Activated naive CD4-positive, alpha-beta T cell treated with anti-CD3 and anti-CD28 coated beads, Interleukin-2, amount 50 U/mL, for 24 hours (primary cell): ENCODE results near the gene MYRFL.
"Not testable (repeated sequence)": the region's sequence is repeated elsewhere in the genome, so short reads cannot be mapped to it uniquely, and the experiment has no call there.

ENCODE experiments used
- H3K27ac Mint-ChIP-seq: one replicate; pipeline ENCODE4 v1.8.0; 2021; ENCODE audit warnings: mild to moderate bottlenecking, mixed read lengths
- H3K27me3 Mint-ChIP-seq: one replicate; pipeline ENCODE4 v1.8.0; 2021; ENCODE audit warnings: mixed read lengths
- H3K36me3 Mint-ChIP-seq: one replicate; pipeline ENCODE4 v1.8.0; 2021; ENCODE audit warnings: mixed read lengths
- H3K4me1 Mint-ChIP-seq: one replicate; pipeline ENCODE4 v1.8.0; 2021; ENCODE audit warnings: mixed read lengths
- H3K4me3 Mint-ChIP-seq: one replicate; pipeline ENCODE4 v1.8.0; 2021; ENCODE audit warnings: mild to moderate bottlenecking, mixed read lengths
- H3K9me3 Mint-ChIP-seq: one replicate; pipeline ENCODE4 v1.8.0; 2021; ENCODE audit warnings: mixed read lengths

MYRFL gene

GRCh38 chr12:69824966-69825560, at the start of gene MYRFL:
MYRFL (plus strand) TSS chr12:69825227; CDS start chr12:69825518, 291 bp downstream.
- Mint-ChIP-seq H3K4me3 (no peak within 1 kb of the TSS), H3K9me3 (no peaks in the 10 kb centered on the region), H3K4me1 (no peaks in the 10 kb centered on the region), H3K36me3 (no peaks in the 10 kb centered on the region), H3K27me3 (peaks cover 7% of the 10 kb centered on the region), H3K27ac (no peak within 1 kb of the TSS)

GRCh38 chr12:69779928-69780327, 45.1 kb upstream of the MYRFL start:
- Mint-ChIP-seq H3K4me3 (no peak overlapping the region), H3K27me3 (no peaks in the 10 kb centered on the region), H3K9me3 (peaks cover 21% of the 10 kb centered on the region), H3K36me3 (peaks cover 36% of the 10 kb centered on the region), H3K27ac (no peak overlapping the region), H3K4me1 (peaks cover 13% of the 10 kb centered on the region)

- no peak overlapping the region for H3K4me3 Mint-ChIP-seq
- H3K9me3 Mint-ChIP-seq = peaks cover 21% of the 10 kb centered on the region
- H3K27ac Mint-ChIP-seq = no peak overlapping the region
- H3K36me3 Mint-ChIP-seq = peaks cover 58% of the 10 kb centered on the region
- H3K4me1 Mint-ChIP-seq = peaks cover 13% of the 10 kb centered on the region
- no peaks in the 10 kb centered on the region for H3K27me3 Mint-ChIP-seq
These were observed 41.7 kb upstream of the MYRFL start for GRCh38 chr12:69783365-69783764.

- H3K9me3 Mint-ChIP-seq = peaks cover 29% of the 10 kb centered on the region
- peaks cover 71% of the 10 kb centered on the region for H3K36me3 Mint-ChIP-seq
- H3K27me3 Mint-ChIP-seq = no peaks in the 10 kb centered on the region
- no peak overlapping the region for H3K4me3 Mint-ChIP-seq
- no peaks in the 10 kb centered on the region for H3K4me1 Mint-ChIP-seq
- no peak overlapping the region for H3K27ac Mint-ChIP-seq
These were observed 35.7 kb upstream of the MYRFL start for GRCh38 chr12:69789351-69789750.

- Mint-ChIP-seq H3K27me3 (no peaks in the 10 kb centered on the region), H3K36me3 (peaks cover 72% of the 10 kb centered on the region), H3K9me3 (peaks cover 29% of the 10 kb centered on the region), H3K4me1 (no peaks in the 10 kb centered on the region), H3K27ac (no peak overlapping the region), H3K4me3 (no peak overlapping the region)
These were observed 32.5 kb upstream of the MYRFL start for GRCh38 chr12:69792533-69792932.

GRCh38 chr12:69807101-69807897, 17.7 kb upstream of the MYRFL start:
- peaks cover 11% of the 10 kb centered on the region for H3K9me3 Mint-ChIP-seq
- H3K4me1 Mint-ChIP-seq, H3K27ac Mint-ChIP-seq, H3K4me3 Mint-ChIP-seq, H3K27me3 Mint-ChIP-seq: not testable (repeated sequence)
- peaks cover 47% of the 10 kb centered on the region for H3K36me3 Mint-ChIP-seq

- H3K4me3 Mint-ChIP-seq = no peak overlapping the region
- H3K9me3 Mint-ChIP-seq = peaks cover 8% of the 10 kb centered on the region
- no peak overlapping the region for H3K27ac Mint-ChIP-seq
- H3K4me1 Mint-ChIP-seq = no peaks in the 10 kb centered on the region
- H3K27me3 Mint-ChIP-seq = no peaks in the 10 kb centered on the region
- H3K36me3 Mint-ChIP-seq = peaks cover 44% of the 10 kb centered on the region
These were observed 14.0 kb upstream of the MYRFL start for GRCh38 chr12:69810870-69811498.

GRCh38 chr12:69816082-69816481, 8.9 kb upstream of the MYRFL start:
- H3K4me3 Mint-ChIP-seq = no peak overlapping the region
- no peaks in the 10 kb centered on the region for H3K9me3 Mint-ChIP-seq
- no peak overlapping the region for H3K27ac Mint-ChIP-seq
- H3K27me3 Mint-ChIP-seq = no peaks in the 10 kb centered on the region
- peaks cover 20% of the 10 kb centered on the region for H3K36me3 Mint-ChIP-seq
- no peaks in the 10 kb centered on the region for H3K4me1 Mint-ChIP-seq

GRCh38 chr12:69821032-69821455, 4.0 kb upstream of the MYRFL start:
- peaks cover 3% of the 10 kb centered on the region for H3K36me3 Mint-ChIP-seq
- H3K27ac Mint-ChIP-seq = no peak overlapping the region
- H3K27me3 Mint-ChIP-seq = peaks cover 2% of the 10 kb centered on the region
- no peaks in the 10 kb centered on the region for H3K9me3 Mint-ChIP-seq
- no peaks in the 10 kb centered on the region for H3K4me1 Mint-ChIP-seq
- H3K4me3 Mint-ChIP-seq = no peak overlapping the region

- Mint-ChIP-seq H3K4me1 (no peaks in the 10 kb centered on the region), H3K27ac (no peak overlapping the region), H3K27me3 (peaks cover 5% of the 10 kb centered on the region), H3K36me3 (peaks cover under 1% of the 10 kb centered on the region), H3K9me3 (no peaks in the 10 kb centered on the region), H3K4me3 (no peak overlapping the region)
These were observed 3.4 kb upstream of the MYRFL start for GRCh38 chr12:69821456-69822159.

GRCh38 chr12:69822201-69822860, 2.7 kb upstream of the MYRFL start:
- no peaks in the 10 kb centered on the region for H3K9me3 Mint-ChIP-seq
- no peak overlapping the region for H3K4me3 Mint-ChIP-seq
- H3K36me3 Mint-ChIP-seq = no peaks in the 10 kb centered on the region
- no peaks in the 10 kb centered on the region for H3K4me1 Mint-ChIP-seq
- H3K27ac Mint-ChIP-seq = no peak overlapping the region
- peaks cover 6% of the 10 kb centered on the region for H3K27me3 Mint-ChIP-seq

- H3K36me3 Mint-ChIP-seq = no peaks in the 10 kb centered on the region
- no peak overlapping the region for H3K4me3 Mint-ChIP-seq
- peaks cover 7% of the 10 kb centered on the region for H3K27me3 Mint-ChIP-seq
- no peaks in the 10 kb centered on the region for H3K4me1 Mint-ChIP-seq
- no peaks in the 10 kb centered on the region for H3K9me3 Mint-ChIP-seq
- H3K27ac Mint-ChIP-seq = no peak overlapping the region
These were observed 999 bp upstream of the MYRFL start for GRCh38 chr12:69824028-69824427.

GRCh38 chr12:69828897-69829296, 3.9 kb downstream of the MYRFL start:
- H3K27me3 Mint-ChIP-seq = peaks cover 12% of the 10 kb centered on the region
- no peaks in the 10 kb centered on the region for H3K36me3 Mint-ChIP-seq
- no peak overlapping the region for H3K4me3 Mint-ChIP-seq
- H3K4me1 Mint-ChIP-seq = no peaks in the 10 kb centered on the region
- H3K9me3 Mint-ChIP-seq = no peaks in the 10 kb centered on the region
- no peak overlapping the region for H3K27ac Mint-ChIP-seq

- Mint-ChIP-seq H3K27ac (no peak overlapping the region), H3K9me3 (no peaks in the 10 kb centered on the region), H3K27me3 (peaks cover 5% of the 10 kb centered on the region)
These were observed 8.7 kb downstream of the MYRFL start for GRCh38 chr12:69833696-69834095.

GRCh38 chr12:69834147-69834546, 9.1 kb downstream of the MYRFL start:
- Mint-ChIP-seq H3K9me3 (no peaks in the 10 kb centered on the region), H3K27me3 (peaks cover 5% of the 10 kb centered on the region), H3K27ac (no peak overlapping the region), H3K36me3 (no peaks in the 10 kb centered on the region), H3K4me1 (no peaks in the 10 kb centered on the region), H3K4me3 (no peak overlapping the region)

More at GRCh38 chr12:69833696-69834095, 8.7 kb downstream of the MYRFL start:
- Mint-ChIP-seq H3K4me1 (no peaks in the 10 kb centered on the region), H3K4me3 (no peak overlapping the region), H3K36me3 (no peaks in the 10 kb centered on the region)
